Peyer's patch (tissue), 4 donors: ENCODE results near the gene PPP1R36. TPM values are rescaled to one million over a fixed set of nuclear protein-coding genes. Genes with fewer than 3 reads are reported as not detected.

ENCODE experiments used
- DNase-seq, 3 donors: peaks; one replicate each; pipeline ENCODE4 v3.0.0-alpha.2; 2017 to 2019
- H3K27ac ChIP-seq, 4 donors: fragments of 200-600 bp; sonication (generic); one replicate each; pipeline ENCODE4 v1.5.1; 2016 to 2019
- H3K27me3 ChIP-seq, 2 donors: fragments of 200-600 bp; sonication (generic); one replicate each; pipeline ENCODE4 v1.5.1; 2019
- H3K36me3 ChIP-seq, 3 donors: fragments of 200-600 bp; sonication (generic); one replicate each; pipeline ENCODE4 v1.5.1; 2016 to 2019
- H3K4me1 ChIP-seq, 4 donors: fragments of 200-600 bp; sonication (generic); one replicate each; pipeline ENCODE4 v1.5.1; 2016 to 2019
- H3K4me3 ChIP-seq, 4 donors: fragments of 200-600 bp; sonication (generic); 1 replicate in 3 of 4; 2 replicates in 1 of 4; pipeline ENCODE4 v1.5.1; 2016 to 2019; ENCODE audit warnings: mild to moderate bottlenecking in 1 of 4
- H3K9me3 ChIP-seq, 4 donors: fragments of 200-600 bp; sonication (generic); one replicate each; pipeline ENCODE4 v1.5.1; 2016 to 2019; ENCODE audit warnings: mild to moderate bottlenecking in 1 of 4
- POLR2A ChIP-seq, 2 donors: fragments of 450-650 bp; IDR thresholded peaks; one replicate each; pipeline ENCODE4 v1.5.1; 2017; ENCODE audit warnings: antibody characterized with exemption in 2 of 2, mild to moderate bottlenecking in 2 of 2, moderate library complexity in 2 of 2
- total RNA-seq, 4 donors: library from RNA; depleted of rRNA; stranded (reverse); fragments of >200 nt; gene quantifications; one replicate each; pipeline ENCODE4 v1.1.0, GENCODE V29; 2016
- TF ChIP-seq, protein P1 (sequence below), 6 experiments: fragments of 450-650 bp in 4 of 6; fragments of 200-600 bp in 2 of 6; sonication (generic) in 1 of 6; IDR thresholded peaks; one replicate each; pipeline ENCODE4 v1.5.1; 2017 to 2019; ENCODE audit warnings: antibody characterized with exemption in 6 of 6, mild to moderate bottlenecking in 3 of 6, moderate library complexity in 1 of 6

Gene PPP1R36
- total RNA-seq, 4 donors from 2014 or later = 1.9 to 7.4 (median 2.1) TPM; not detected in 1

DNA sequence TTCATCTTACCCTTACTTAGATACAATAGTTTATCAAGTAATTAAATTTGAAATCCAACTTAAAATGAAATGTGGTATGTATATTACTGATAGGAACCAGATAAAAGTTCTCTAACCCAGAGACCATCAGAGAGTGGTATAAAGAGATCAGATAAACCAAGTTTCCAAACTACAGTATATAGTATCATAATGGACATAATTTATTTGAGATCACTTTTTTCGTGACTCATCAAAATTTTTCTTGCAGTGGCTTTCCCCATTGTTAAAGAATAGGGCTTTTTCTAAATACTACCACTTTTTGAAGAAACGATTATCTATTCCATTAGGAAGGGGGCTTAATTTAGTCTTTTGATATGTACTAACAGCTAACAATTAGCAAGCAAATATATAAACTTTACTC lies 24.4 kb upstream of the PPP1R36 start:
- Histone ChIP-seq H3K4me3 (no peak overlapping the region), H3K36me3 (peaks cover 0 to 21% (median 0%) of the 10 kb centered on the region in 3 donors), H3K27ac (no peak overlapping the region), H3K27me3 (no peaks in the 10 kb centered on the region), H3K4me1 (no peaks in the 10 kb centered on the region), H3K9me3 (no peaks in the 10 kb centered on the region)
- no peak for TF ChIP-seq POLR2A (IDR thresholded peaks at IDR 0.05)
- TF ChIP-seq, protein P1, sequence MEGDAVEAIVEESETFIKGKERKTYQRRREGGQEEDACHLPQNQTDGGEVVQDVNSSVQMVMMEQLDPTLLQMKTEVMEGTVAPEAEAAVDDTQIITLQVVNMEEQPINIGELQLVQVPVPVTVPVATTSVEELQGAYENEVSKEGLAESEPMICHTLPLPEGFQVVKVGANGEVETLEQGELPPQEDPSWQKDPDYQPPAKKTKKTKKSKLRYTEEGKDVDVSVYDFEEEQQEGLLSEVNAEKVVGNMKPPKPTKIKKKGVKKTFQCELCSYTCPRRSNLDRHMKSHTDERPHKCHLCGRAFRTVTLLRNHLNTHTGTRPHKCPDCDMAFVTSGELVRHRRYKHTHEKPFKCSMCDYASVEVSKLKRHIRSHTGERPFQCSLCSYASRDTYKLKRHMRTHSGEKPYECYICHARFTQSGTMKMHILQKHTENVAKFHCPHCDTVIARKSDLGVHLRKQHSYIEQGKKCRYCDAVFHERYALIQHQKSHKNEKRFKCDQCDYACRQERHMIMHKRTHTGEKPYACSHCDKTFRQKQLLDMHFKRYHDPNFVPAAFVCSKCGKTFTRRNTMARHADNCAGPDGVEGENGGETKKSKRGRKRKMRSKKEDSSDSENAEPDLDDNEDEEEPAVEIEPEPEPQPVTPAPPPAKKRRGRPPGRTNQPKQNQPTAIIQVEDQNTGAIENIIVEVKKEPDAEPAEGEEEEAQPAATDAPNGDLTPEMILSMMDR (IDR thresholded peaks at IDR 0.05) = no peak
- DNase-seq = no peak

DNA sequence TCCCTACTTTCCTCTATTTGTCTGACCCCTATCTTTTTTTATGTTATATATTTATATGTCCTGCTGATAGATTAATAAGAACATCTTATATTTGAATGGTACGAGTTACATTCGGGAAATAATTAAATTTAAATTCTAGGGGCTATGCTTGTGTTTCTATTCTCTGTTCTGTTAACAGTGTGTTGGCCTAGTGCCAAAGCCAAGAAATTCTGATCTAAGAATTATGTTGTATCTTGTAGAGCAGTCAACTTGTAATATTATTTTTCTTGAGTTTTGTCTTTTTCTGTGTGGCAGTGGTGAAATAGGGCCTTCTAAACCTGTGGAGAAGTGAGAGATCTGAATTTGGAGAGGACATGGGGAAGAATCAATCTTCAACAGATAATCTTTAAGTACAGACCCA lies 18.2 kb upstream of the PPP1R36 start:
- Histone ChIP-seq H3K9me3 (no peaks in the 10 kb centered on the region), H3K4me1 (no peaks in the 10 kb centered on the region), H3K4me3 (no peak overlapping the region), H3K27me3 (no peaks in the 10 kb centered on the region), H3K27ac (no peak overlapping the region), H3K36me3 (no peaks in the 10 kb centered on the region)
- TF ChIP-seq, protein P1 (IDR thresholded peaks at IDR 0.05) = no peak
- no peak for TF ChIP-seq POLR2A (IDR thresholded peaks at IDR 0.05)
- no peak for DNase-seq

DNA sequence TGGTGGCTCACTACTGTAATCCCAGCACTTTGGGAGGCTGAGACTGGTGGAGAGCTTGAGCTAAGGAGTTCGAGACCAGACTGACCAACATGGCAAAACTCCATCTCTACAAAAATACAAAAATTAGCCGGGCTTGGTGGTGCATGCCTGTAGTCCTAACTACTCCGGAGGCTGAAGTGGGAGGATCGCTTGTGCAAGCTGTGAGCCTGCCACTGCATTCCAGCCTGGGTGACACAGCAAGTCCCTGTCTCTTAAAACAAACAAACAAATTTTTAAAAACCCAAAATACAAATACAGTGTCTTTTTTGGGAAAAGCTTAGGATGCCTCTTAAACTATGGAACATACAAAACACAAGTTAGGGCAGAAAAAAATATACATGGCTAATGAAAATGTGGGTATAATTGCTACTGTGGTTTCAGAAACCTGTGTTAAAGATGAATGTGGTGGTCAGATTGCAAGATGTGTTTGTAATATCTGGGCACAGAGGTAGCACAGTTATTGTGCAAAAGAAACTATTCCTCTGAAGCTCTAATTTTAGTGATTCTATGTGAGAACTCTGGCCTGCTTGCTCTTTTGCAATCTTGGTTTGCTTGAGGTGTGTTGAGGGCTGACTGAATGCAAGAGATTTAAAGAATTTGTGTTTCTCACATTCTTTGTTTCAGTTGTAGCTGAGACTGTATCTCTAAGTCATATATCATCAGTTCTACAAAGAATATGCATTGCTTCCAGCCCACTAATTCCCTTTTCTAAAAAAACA lies 13.1 kb upstream of the PPP1R36 start:
- peaks cover 0 to 7% (median 3%) of the 10 kb centered on the region in 4 donors for H3K9me3 ChIP-seq
- H3K27ac ChIP-seq = no peak overlapping the region
- no peaks in the 10 kb centered on the region for H3K27me3 ChIP-seq
- peaks cover 0 to 12% (median 3%) of the 10 kb centered on the region in 4 donors for H3K4me1 ChIP-seq
- DNase-seq = no peak
- H3K4me3 ChIP-seq = no peak overlapping the region
- no peaks in the 10 kb centered on the region for H3K36me3 ChIP-seq
- TF ChIP-seq, protein P1 (IDR thresholded peaks at IDR 0.05) = no peak
- no peak for TF ChIP-seq POLR2A (IDR thresholded peaks at IDR 0.05)

DNA sequence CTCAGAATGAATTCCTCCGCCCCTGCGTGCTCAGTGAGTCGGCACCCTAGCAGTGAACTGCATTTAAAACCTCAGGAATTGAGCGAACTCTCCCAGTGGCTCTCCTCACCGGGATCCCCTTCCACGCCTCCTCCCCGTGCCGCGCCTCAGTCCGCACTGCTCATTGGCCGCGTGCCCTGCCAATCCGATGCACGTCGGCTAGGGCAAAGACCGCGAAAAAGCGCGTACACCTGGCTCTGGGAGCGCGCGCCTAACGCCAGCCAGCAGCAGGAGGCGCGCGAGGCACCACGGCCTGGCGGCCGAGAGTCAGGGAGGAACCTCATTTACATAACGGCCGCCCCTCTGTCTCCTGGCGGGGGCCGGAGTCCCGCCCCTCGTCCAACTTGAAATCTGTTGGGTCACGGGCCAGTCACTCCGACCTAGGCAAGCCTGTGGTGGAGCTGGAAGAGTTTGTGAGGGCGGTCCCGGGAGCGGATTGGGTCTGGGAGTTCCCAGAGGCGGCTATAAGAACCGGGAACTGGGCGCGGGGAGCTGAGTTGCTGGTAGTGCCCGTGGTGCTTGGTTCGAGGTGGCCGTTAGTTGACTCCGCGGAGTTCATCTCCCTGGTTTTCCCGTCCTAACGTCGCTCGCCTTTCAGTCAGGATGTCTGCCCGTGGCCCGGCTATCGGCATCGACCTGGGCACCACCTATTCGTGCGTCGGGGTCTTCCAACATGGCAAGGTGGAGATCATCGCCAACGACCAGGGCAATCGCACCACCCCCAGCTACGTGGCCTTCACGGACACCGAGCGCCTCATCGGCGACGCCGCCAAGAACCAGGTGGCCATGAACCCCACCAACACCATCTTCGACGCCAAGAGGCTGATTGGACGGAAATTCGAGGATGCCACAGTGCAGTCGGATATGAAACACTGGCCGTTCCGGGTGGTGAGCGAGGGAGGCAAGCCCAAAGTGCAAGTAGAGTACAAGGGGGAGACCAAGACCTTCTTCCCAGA lies 9.3 kb upstream of the PPP1R36 start, which contains the start of gene HSPA2:
Gene HSPA2 (plus strand): TSS at position 534 of the 995 bp plus-strand sequence. CDS start 109 bp downstream, at position 643.
- TF ChIP-seq POLR2A (IDR thresholded peaks at IDR 0.05) = peak; percentile 88 to 93
- TF ChIP-seq, protein P1 (IDR thresholded peaks at IDR 0.05) = peak; percentile 60 to 97 (median 90)
- H3K4me1 ChIP-seq = peaks cover 0 to 12% (median 3%) of the 10 kb centered on the region in 4 donors
- no peaks in the 10 kb centered on the region for H3K27me3 ChIP-seq
- H3K9me3 ChIP-seq = peaks cover 0 to 7% (median 3%) of the 10 kb centered on the region in 4 donors
- peak; percentile 94 to 99 (median 99) for DNase-seq
- H3K27ac ChIP-seq = peak within 1 kb of the TSS; percentile 69 to 91 (median 84)
- H3K4me3 ChIP-seq = peak within 1 kb of the TSS; percentile 57 to 69 (median 64)
- no peaks in the 10 kb centered on the region for H3K36me3 ChIP-seq

DNA sequence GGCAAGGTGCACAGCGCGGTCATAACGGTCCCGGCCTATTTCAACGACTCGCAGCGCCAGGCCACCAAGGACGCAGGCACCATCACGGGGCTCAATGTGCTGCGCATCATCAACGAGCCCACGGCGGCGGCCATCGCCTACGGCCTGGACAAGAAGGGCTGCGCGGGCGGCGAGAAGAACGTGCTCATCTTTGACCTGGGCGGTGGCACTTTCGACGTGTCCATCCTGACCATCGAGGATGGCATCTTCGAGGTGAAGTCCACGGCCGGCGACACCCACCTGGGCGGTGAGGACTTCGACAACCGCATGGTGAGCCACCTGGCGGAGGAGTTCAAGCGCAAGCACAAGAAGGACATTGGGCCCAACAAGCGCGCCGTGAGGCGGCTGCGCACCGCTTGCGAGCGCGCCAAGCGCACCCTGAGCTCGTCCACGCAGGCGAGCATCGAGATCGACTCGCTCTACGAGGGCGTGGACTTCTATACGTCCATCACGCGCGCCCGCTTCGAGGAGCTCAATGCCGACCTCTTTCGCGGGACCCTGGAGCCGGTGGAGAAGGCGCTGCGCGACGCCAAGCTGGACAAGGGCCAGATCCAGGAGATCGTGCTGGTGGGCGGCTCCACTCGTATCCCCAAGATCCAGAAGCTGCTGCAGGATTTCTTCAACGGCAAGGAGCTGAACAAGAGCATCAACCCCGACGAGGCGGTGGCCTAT lies 8.3 kb upstream of the PPP1R36 start:
- DNase-seq = peak in 1 of 3 donors; percentile 53
- Histone ChIP-seq H3K27me3 (no peaks in the 10 kb centered on the region), H3K9me3 (peaks cover 0 to 7% (median 3%) of the 10 kb centered on the region in 4 donors), H3K4me1 (peaks cover 0 to 12% (median 3%) of the 10 kb centered on the region in 4 donors), H3K36me3 (no peaks in the 10 kb centered on the region), H3K4me3 (peak overlapping the region; percentile 0 to 69 (median 60)), H3K27ac (peak overlapping the region in 1 of 4 donors; percentile 45)
- TF ChIP-seq, protein P1 (IDR thresholded peaks at IDR 0.05) = no peak
- TF ChIP-seq POLR2A (IDR thresholded peaks at IDR 0.05) = no peak
